B cell (primary cell): ENCODE data around the gene MYDGF. TPM values are rescaled to one million over a fixed set of nuclear protein-coding genes. Genes with fewer than 3 reads are reported as not detected.

ENCODE experiments used
- ATAC-seq: fragments of 200-7000 bp; cut with Tn5 transposase; one replicate; pipeline ENCODE4 v1.10.0; 2021; ENCODE audit warnings: low read depth, mild to moderate bottlenecking, moderate number of reproducible peaks, moderate library complexity
- CTCF ChIA-PET: fragments of 350-600 bp; sonication (Branson Sonifier 250); formaldehyde crosslinking; loops from one replicate; lab custom pipeline; 2021; ENCODE audit warnings: antibody characterized with exemption, inconsistent platforms; lab: Charles Lee
- POLR2A ChIA-PET: fragments of 350-600 bp; sonication (Branson Sonifier 250); formaldehyde crosslinking; loops from one replicate; lab custom pipeline; 2021; ENCODE audit warnings: antibody characterized with exemption; lab: Charles Lee
- DNase-seq: peaks from one replicate; pipeline ENCODE4 v3.0.0; 2013
- H2AFZ ChIP-seq: 2 replicates; pipeline ENCODE4 v1.6.1; 2012; ENCODE audit warnings: mild to moderate bottlenecking, low read depth, low read length; ENCODE audit not compliant: insufficient read depth, poor library complexity, severe bottlenecking
- H3K27ac ChIP-seq, 2 donors: 1 replicate in 1 of 2; 2 replicates in 1 of 2; pipeline ENCODE4 v1.5.1; 2012 to 2013; ENCODE audit warnings: low read length in 2 of 2, mild to moderate bottlenecking in 2 of 2, moderate library complexity in 1 of 2
- H3K27me3 ChIP-seq, 4 experiments: fragments of 200-600 bp in 1 of 4; sonication (generic) in 1 of 4; replicated peaks in 1 of 4; 1 replicate in 2 of 4; 2 replicates in 2 of 4; pipeline versions ENCODE4 v1.6.1 to v1.7.0; 2013 to 2016; ENCODE audit warnings: low read length in 3 of 4, mild to moderate bottlenecking in 2 of 4, mixed read lengths in 1 of 4, moderate library complexity in 1 of 4; ENCODE audit not compliant: insufficient read depth in 4 of 4, control insufficient read depth in 3 of 4; ENCODE audit errors: control extremely low read depth in 1 of 4
- H3K36me3 ChIP-seq, 2 experiments: replicated peaks in 1 of 2; 1 replicate in 1 of 2; 2 replicates in 1 of 2; pipeline versions ENCODE4 v1.6.1 to v1.7.1; 2013; ENCODE audit warnings: low read length in 1 of 2; ENCODE audit not compliant: insufficient read depth in 2 of 2, control insufficient read depth in 1 of 2; ENCODE audit errors: control extremely low read depth in 1 of 2, extremely low read depth in 1 of 2
- H3K4me1 ChIP-seq, 2 donors: fragments of 200-600 bp in 1 of 2; sonication (generic) in 1 of 2; 1 replicate in 1 of 2; 2 replicates in 1 of 2; pipeline versions ENCODE4 v1.5.1 to v1.6.1; 2013 to 2017; ENCODE audit warnings: low read length in 2 of 2; ENCODE audit not compliant: control insufficient read depth in 2 of 2, insufficient read depth in 2 of 2
- H3K4me2 ChIP-seq: replicated peaks from 2 replicates; pipeline ENCODE3; 2012; ENCODE audit warnings: mild to moderate bottlenecking, low read depth, low read length; ENCODE audit not compliant: poor library complexity, severe bottlenecking
- H3K4me3 ChIP-seq, 5 experiments: fragments of 200-600 bp in 1 of 5; sonication (generic) in 1 of 5; 1 replicate in 3 of 5; 2 replicates in 2 of 5; pipeline versions ENCODE4 v1.5.1 to v1.7.0; 2011 to 2016; ENCODE audit warnings: low read length in 4 of 5, mild to moderate bottlenecking in 4 of 5, low read depth in 2 of 5, control low read depth in 1 of 5, moderate library complexity in 1 of 5; ENCODE audit not compliant: insufficient read depth in 1 of 5; ENCODE audit errors: control extremely low read depth in 1 of 5, extremely low read depth in 1 of 5
- H3K79me2 ChIP-seq: fragments of 200-600 bp; sonication (generic); one replicate; pipeline ENCODE4 v1.6.0; 2016; ENCODE audit warnings: low read length; ENCODE audit not compliant: control insufficient read depth, insufficient read depth
- H3K9ac ChIP-seq: fragments of 200-600 bp; sonication (generic); 2 replicates; pipeline ENCODE4 v1.6.1; 2017; ENCODE audit warnings: mild to moderate bottlenecking, low read length, moderate library complexity
- H3K9me3 ChIP-seq, 3 donors: one replicate each; pipeline versions ENCODE4 v1.6.1 to v1.7.1; 2013; ENCODE audit warnings: low read length in 2 of 3; ENCODE audit not compliant: control insufficient read depth in 2 of 3, insufficient read depth in 1 of 3; ENCODE audit errors: control extremely low read depth in 1 of 3
- H4K20me1 ChIP-seq: 2 replicates; pipeline ENCODE4 v1.6.0; 2012; ENCODE audit warnings: mild to moderate bottlenecking, low read length; ENCODE audit not compliant: insufficient read depth, control insufficient read depth, poor library complexity, severe bottlenecking
- H3K27ac Mint-ChIP-seq: one replicate; pipeline ENCODE4 v1.8.0; 2021; ENCODE audit warnings: mixed read lengths
- H3K27me3 Mint-ChIP-seq: one replicate; pipeline ENCODE4 v1.8.0; 2021; ENCODE audit warnings: mixed read lengths
- H3K4me1 Mint-ChIP-seq: one replicate; pipeline ENCODE4 v1.8.0; 2021; ENCODE audit warnings: mixed read lengths
- H3K4me3 Mint-ChIP-seq: one replicate; pipeline ENCODE4 v1.8.0; 2021; ENCODE audit warnings: mixed read lengths
- H3K9me3 Mint-ChIP-seq: one replicate; pipeline ENCODE4 v1.8.0; 2022; ENCODE audit warnings: mixed read lengths; ENCODE audit not compliant: insufficient read depth
- EZH2 ChIP-seq: IDR thresholded peaks from 2 replicates; pipeline ENCODE4 v1.6.1; 2012; ENCODE audit warnings: borderline replicate concordance, low read depth, mild to moderate bottlenecking, moderate library complexity, low read length; ENCODE audit not compliant: insufficient read depth, poor library complexity, severe bottlenecking
- WGBS: methylation state at CpG from one replicate; pipeline ENCODE4 v1.1.5; 2013; ENCODE audit warnings: missing lambda C conversion rate; ENCODE audit not compliant: insufficient coverage; 5-methylcytosine and 5-hydroxymethylcytosine counted together
- intact Hi-C: fragments of 100-400 bp; cut with micrococcal nuclease; formaldehyde crosslinking; loops from one replicate; pipeline ENCODE4 v1.10.0; 2022
- polyA plus RNA-seq: library from polyadenylated mRNA; depleted of rRNA; stranded (reverse); fragments of >200 nt; gene quantifications from 2 replicates; pipeline ENCODE4 v1.2.3, GENCODE V29; 2012
- total RNA-seq, 2 donors: library from RNA; stranded (reverse); fragments of 120-200 nt in 1 of 2; gene quantifications; 1 replicate in 1 of 2; 2 replicates in 1 of 2; pipeline versions ENCODE4 v1.2.3 to v1.2.4, GENCODE V29; 2013 to 2022
- TF ChIP-seq, protein P1 (sequence below): fragments of 200-600 bp; IDR thresholded peaks from one replicate; pipeline ENCODE4 v1.8.0; 2022; ENCODE audit warnings: antibody characterized with exemption, mild to moderate bottlenecking

Gene MYDGF
- total and polyA plus RNA-seq, 2 donors (not counting 1 experiment from before 2014, with no cell fraction given), result 21.2 to 42.3 TPM

DNA sequence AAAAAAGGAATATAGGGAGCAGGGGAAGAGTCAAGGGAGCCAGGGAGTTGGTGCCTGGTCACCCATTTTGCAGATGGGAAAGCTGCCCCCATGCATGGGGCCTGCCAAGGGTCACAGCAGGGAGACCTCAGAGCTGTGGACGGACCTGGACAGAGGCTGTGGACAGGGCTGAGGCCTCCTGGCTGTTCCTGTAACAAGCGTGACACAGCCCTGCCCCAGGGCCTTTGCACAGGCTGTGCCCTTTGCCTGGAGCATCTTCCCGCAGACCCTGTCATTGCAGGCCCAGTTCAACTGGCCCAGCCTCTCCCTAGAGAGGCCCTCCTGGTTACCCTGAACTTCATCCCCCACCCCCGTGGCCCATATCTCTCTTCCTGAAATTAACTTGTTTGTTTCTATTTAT, 24.4 kb downstream of the MYDGF start:
- Mint-ChIP-seq H3K27ac (no peak overlapping the region), H3K27me3 (no peaks in the 10 kb centered on the region)
- no peak for ATAC-seq

DNA sequence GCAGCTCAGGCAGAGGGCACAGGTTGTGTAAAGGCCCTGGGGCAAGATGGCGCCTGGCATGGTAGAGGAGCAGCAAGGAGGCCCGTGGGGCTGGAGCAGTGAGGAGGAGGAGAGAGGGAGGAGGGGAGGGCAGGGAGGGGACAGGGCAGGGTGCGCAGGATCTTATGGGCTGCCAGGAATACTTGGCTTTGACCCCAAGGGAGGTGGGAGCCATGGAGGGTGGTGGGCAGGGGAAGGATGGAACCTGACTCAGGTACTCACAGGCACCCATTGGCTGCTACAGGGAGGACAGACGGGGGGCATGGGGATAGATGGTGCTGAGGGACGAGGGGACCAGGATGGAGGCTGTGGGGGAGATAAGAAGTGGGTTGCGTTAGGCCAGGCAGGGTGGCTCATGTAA, 27.5 kb downstream of the MYDGF start:
- ChIA-PET CTCF (interaction anchor here (1.2 kb wide), 1 partner anchor 9 kb away, joined by 3 read pairs; no protein-coding TSS in a partner anchor), POLR2A (interaction anchor here (0.6 kb wide), 1 partner anchor 855 kb away, joined by 3 read pairs; no protein-coding TSS in a partner anchor)
- H3K4me3 ChIP-seq, result no peak overlapping the region
- no peak for TF ChIP-seq EZH2
- intact Hi-C loops, result no loop called here
- H3K27me3 ChIP-seq, result no peaks in the 10 kb centered on the region
- H3K4me1 ChIP-seq, result peaks cover 29 to 52% of the 10 kb centered on the region in 2 donors
- H3K79me2 ChIP-seq, result peaks cover 73% of the 10 kb centered on the region
- Mint-ChIP-seq H3K4me1 (peaks cover 32% of the 10 kb centered on the region), H3K9me3 (no peaks in the 10 kb centered on the region), H3K4me3 (peak overlapping the region; percentile 16), H3K27ac (peak overlapping the region; percentile 20), H3K27me3 (no peaks in the 10 kb centered on the region)
- H3K36me3 ChIP-seq, result no peaks in the 10 kb centered on the region
- H2AFZ ChIP-seq, result no peak overlapping the region
- ATAC-seq (no peak), DNase-seq (no peak)
- no peak overlapping the region for H3K27ac ChIP-seq
- 100% methylated on average over 5 of the region's 6 CpGs for WGBS
- H3K9me3 ChIP-seq, result peaks cover 0 to 4% (median 0%) of the 10 kb centered on the region in 3 donors
- no peak overlapping the region for H3K9ac ChIP-seq
- peaks cover 21% of the 10 kb centered on the region for H4K20me1 ChIP-seq
- peak overlapping the region; percentile 35 for H3K4me2 ChIP-seq

More for the DNA sequence above, 24.4 kb downstream of the MYDGF start:
- H3K9me3 ChIP-seq, result peaks cover 0 to 4% (median 0%) of the 10 kb centered on the region in 3 donors
- no peak overlapping the region for H3K27ac ChIP-seq
- peaks cover 89% of the 10 kb centered on the region for H3K79me2 ChIP-seq
- H3K27me3 ChIP-seq, result no peaks in the 10 kb centered on the region
- 96% methylated on average over 4 of the region's 4 CpGs for WGBS
- H4K20me1 ChIP-seq, result peaks cover 40% of the 10 kb centered on the region
- Mint-ChIP-seq H3K4me3 (no peak overlapping the region), H3K4me1 (peaks cover 28% of the 10 kb centered on the region), H3K9me3 (no peaks in the 10 kb centered on the region)
- TF ChIP-seq EZH2, result no peak
- TF ChIP-seq, protein P1, sequence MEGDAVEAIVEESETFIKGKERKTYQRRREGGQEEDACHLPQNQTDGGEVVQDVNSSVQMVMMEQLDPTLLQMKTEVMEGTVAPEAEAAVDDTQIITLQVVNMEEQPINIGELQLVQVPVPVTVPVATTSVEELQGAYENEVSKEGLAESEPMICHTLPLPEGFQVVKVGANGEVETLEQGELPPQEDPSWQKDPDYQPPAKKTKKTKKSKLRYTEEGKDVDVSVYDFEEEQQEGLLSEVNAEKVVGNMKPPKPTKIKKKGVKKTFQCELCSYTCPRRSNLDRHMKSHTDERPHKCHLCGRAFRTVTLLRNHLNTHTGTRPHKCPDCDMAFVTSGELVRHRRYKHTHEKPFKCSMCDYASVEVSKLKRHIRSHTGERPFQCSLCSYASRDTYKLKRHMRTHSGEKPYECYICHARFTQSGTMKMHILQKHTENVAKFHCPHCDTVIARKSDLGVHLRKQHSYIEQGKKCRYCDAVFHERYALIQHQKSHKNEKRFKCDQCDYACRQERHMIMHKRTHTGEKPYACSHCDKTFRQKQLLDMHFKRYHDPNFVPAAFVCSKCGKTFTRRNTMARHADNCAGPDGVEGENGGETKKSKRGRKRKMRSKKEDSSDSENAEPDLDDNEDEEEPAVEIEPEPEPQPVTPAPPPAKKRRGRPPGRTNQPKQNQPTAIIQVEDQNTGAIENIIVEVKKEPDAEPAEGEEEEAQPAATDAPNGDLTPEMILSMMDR, result no peak
- H3K9ac ChIP-seq, result no peak overlapping the region
- no peak overlapping the region for H3K4me2 ChIP-seq
- ChIA-PET CTCF (interaction anchor here (0.6 to 0.8 kb wide), 2 partner anchors 10 to 153 kb away, joined by 3 to 5 read pairs; no protein-coding TSS in a partner anchor), POLR2A (interaction anchor here (0.7 kb wide), 1 partner anchor 12 kb away, joined by 4 read pairs; no protein-coding TSS in a partner anchor)
- DNase-seq, result no peak
- H2AFZ ChIP-seq, result no peak overlapping the region
- H3K36me3 ChIP-seq, result peaks cover 0 to 5% of the 10 kb centered on the region in 2 experiments
- intact Hi-C loops, result no loop called here
- peaks cover 23 to 38% of the 10 kb centered on the region in 2 donors for H3K4me1 ChIP-seq
- H3K4me3 ChIP-seq, result no peak overlapping the region
